ENCODE results near the gene TMEM167B.
"Not testable (repeated sequence)": the region's sequence is repeated elsewhere in the genome, so short reads cannot be mapped to it uniquely, and the experiment has no call there.

Gene TMEM167B

GRCh38 chr1:109090196-109091077 lies at the start of gene TMEM167B:
Gene TMEM167B (plus strand): TSS chr1:109090764. CDS start chr1:109090873, 109 bp downstream.
- peak; percentile 89 for DNase-seq (ENCODE audit: low spot score)

- DNase-seq (ENCODE audit: low spot score) = peak; percentile 3
Measured at GRCh38 chr1:109040989-109041620, 49.5 kb upstream of the TMEM167B start.

GRCh38 chr1:109041621-109042468 lies 48.7 kb upstream of the TMEM167B start, which contains the start of gene WDR47:
Gene WDR47 (minus strand): TSS chr1:109042102. CDS start chr1:109023512, 18,590 bp downstream.
- peak; percentile 97 for DNase-seq (ENCODE audit: low spot score)

GRCh38 chr1:109045595-109045994 lies 45.0 kb upstream of the TMEM167B start:
- DNase-seq (ENCODE audit: low spot score) = no peak

GRCh38 chr1:109046671-109047070 lies 43.9 kb upstream of the TMEM167B start:
- no peak for DNase-seq (ENCODE audit: low spot score)

- DNase-seq (ENCODE audit: low spot score) = no peak
Measured at GRCh38 chr1:109047339-109047738, 43.2 kb upstream of the TMEM167B start.

- DNase-seq (ENCODE audit: low spot score) = no peak
Measured at GRCh38 chr1:109048335-109048734, 42.2 kb upstream of the TMEM167B start.

- DNase-seq (ENCODE audit: low spot score) = no peak
Measured at GRCh38 chr1:109050228-109050995, 40.2 kb upstream of the TMEM167B start.

GRCh38 chr1:109052145-109052544 lies 38.4 kb upstream of the TMEM167B start:
- not testable (repeated sequence) for DNase-seq (ENCODE audit: low spot score)

GRCh38 chr1:109056064-109056463 lies 34.5 kb upstream of the TMEM167B start:
- DNase-seq (ENCODE audit: low spot score) = no peak

- DNase-seq (ENCODE audit: low spot score) = no peak
Measured at GRCh38 chr1:109059026-109059425, 31.5 kb upstream of the TMEM167B start.

GRCh38 chr1:109060707-109061106 lies 29.9 kb upstream of the TMEM167B start:
- DNase-seq (ENCODE audit: low spot score) = no peak

- no peak for DNase-seq (ENCODE audit: low spot score)
Measured at GRCh38 chr1:109061183-109061582, 29.4 kb upstream of the TMEM167B start.

- no peak for DNase-seq (ENCODE audit: low spot score)
Measured at GRCh38 chr1:109065137-109065536, 25.4 kb upstream of the TMEM167B start.

- no peak for DNase-seq (ENCODE audit: low spot score)
Measured at GRCh38 chr1:109067883-109068282, 22.7 kb upstream of the TMEM167B start.

- no peak for DNase-seq (ENCODE audit: low spot score)
Measured at GRCh38 chr1:109069294-109069693, 21.3 kb upstream of the TMEM167B start.

- peak; percentile 85 for DNase-seq (ENCODE audit: low spot score)
Measured at GRCh38 chr1:109075531-109076490, 14.8 kb upstream of the TMEM167B start, which contains the start of gene TAF13. Gene TAF13 (minus strand): TSS chr1:109076003. CDS start chr1:109075947, 56 bp downstream.

GRCh38 chr1:109078317-109078716 lies 12.2 kb upstream of the TMEM167B start:
- no peak for DNase-seq (ENCODE audit: low spot score)

GRCh38 chr1:109079240-109079622 lies 11.3 kb upstream of the TMEM167B start:
- no peak for DNase-seq (ENCODE audit: low spot score)

GRCh38 chr1:109080441-109081082 lies 10.0 kb upstream of the TMEM167B start:
- DNase-seq (ENCODE audit: low spot score) = no peak
